Neural progenitor cell (in vitro differentiated cells): Measurements from ENCODE around the gene ZBED1. TPM values are rescaled to one million over a fixed set of nuclear protein-coding genes. Genes with fewer than 3 reads are reported as not detected.

Experiments used
- DNase-seq: peaks from one replicate; pipeline ENCODE4 v3.0.0-alpha.2; 2016; ENCODE audit warnings: low spot score
- H2AFZ ChIP-seq: fragments of 200-600 bp; sonication (generic); replicated peaks from 2 replicates; pipeline ENCODE4 v1.6.1; 2016; ENCODE audit warnings: antibody characterized with exemption
- H3F3A ChIP-seq: fragments of 200-600 bp; sonication (generic); 2 replicates; pipeline ENCODE4 v1.6.1; 2016; ENCODE audit warnings: antibody characterized with exemption, low read depth
- H3K27ac ChIP-seq: fragments of 200-600 bp; sonication (generic); 2 replicates; pipeline ENCODE4 v1.5.1; 2016; ENCODE audit warnings: mild to moderate bottlenecking
- H3K27me3 ChIP-seq: fragments of 200-600 bp; sonication (generic); 2 replicates; pipeline ENCODE4 v1.6.1; 2016; ENCODE audit warnings: mild to moderate bottlenecking, moderate library complexity
- H3K36me3 ChIP-seq: fragments of 200-600 bp; sonication (generic); 2 replicates; pipeline ENCODE4 v1.5.1; 2016
- H3K4me1 ChIP-seq: fragments of 200-600 bp; sonication (generic); 2 replicates; pipeline ENCODE4 v1.6.1; 2016; ENCODE audit warnings: mixed run types
- H3K4me2 ChIP-seq: fragments of 200-600 bp; sonication (generic); 2 replicates; pipeline ENCODE4 v1.6.1; 2016
- H3K4me3 ChIP-seq: fragments of 200-600 bp; sonication (generic); 2 replicates; pipeline ENCODE4 v1.5.1; 2016
- H3K79me2 ChIP-seq: fragments of 200-600 bp; sonication (generic); 2 replicates; pipeline ENCODE4 v1.6.1; 2016; ENCODE audit warnings: low read depth
- H3K9ac ChIP-seq: fragments of 200-600 bp; sonication (generic); 2 replicates; pipeline ENCODE4 v1.6.1; 2016
- H3K9me3 ChIP-seq: fragments of 200-600 bp; sonication (generic); 2 replicates; pipeline ENCODE4 v1.5.1; 2016; ENCODE audit warnings: low read depth
- H4K20me1 ChIP-seq: fragments of 200-600 bp; sonication (generic); 2 replicates; pipeline ENCODE4 v1.6.1; 2016; ENCODE audit warnings: low read depth
- H3K27ac Mint-ChIP-seq: 3 replicates; pipeline ENCODE4 v1.8.0; 2021; ENCODE audit warnings: mixed read lengths
- H3K27me3 Mint-ChIP-seq: 2 replicates; pipeline ENCODE4 v1.8.0; 2022; ENCODE audit warnings: low read depth, mild to moderate bottlenecking, inconsistent platforms, moderate library complexity, mixed read lengths; ENCODE audit not compliant: insufficient read depth
- H3K36me3 Mint-ChIP-seq: 3 replicates; pipeline ENCODE4 v1.8.0; 2021; ENCODE audit warnings: mixed read lengths
- H3K4me1 Mint-ChIP-seq: 3 replicates; pipeline ENCODE4 v1.8.0; 2021; ENCODE audit warnings: mixed read lengths
- H3K4me3 Mint-ChIP-seq: 3 replicates; pipeline ENCODE4 v1.8.0; 2021; ENCODE audit warnings: mild to moderate bottlenecking, moderate library complexity, mixed read lengths
- H3K9me3 Mint-ChIP-seq: 3 replicates; pipeline ENCODE4 v1.8.0; 2020; ENCODE audit warnings: mixed read lengths
- CTCF ChIP-seq: fragments of 200-600 bp; sonication (generic); IDR thresholded peaks from 2 replicates; pipeline ENCODE4 v1.5.1; 2017; ENCODE audit warnings: antibody characterized with exemption, mild to moderate bottlenecking
- EZH2 ChIP-seq: fragments of 200-600 bp; sonication (generic); IDR thresholded peaks from 2 replicates; pipeline ENCODE4 v1.6.1; 2017; ENCODE audit warnings: antibody characterized with exemption, mild to moderate bottlenecking, moderate library complexity
- EZH2phosphoT487 ChIP-seq: fragments of 200-600 bp; sonication (generic); IDR thresholded peaks from 2 replicates; pipeline ENCODE4 v1.6.1; 2017; ENCODE audit warnings: antibody characterized with exemption
- total RNA-seq: library from RNA; depleted of rRNA; stranded (reverse); fragments of >200 nt; gene quantifications from 2 replicates; pipeline ENCODE4 v1.2.3, GENCODE V29; 2015; ENCODE audit warnings: low replicate concordance

ZBED1 gene
- total RNA-seq, 1 donor from 2014 or later, result 36.9 TPM

GRCh38 chrX:2533424-2533823 is 32.6 kb upstream of the ZBED1 start:
- peaks cover 6% of the 10 kb centered on the region for H3K27me3 Mint-ChIP-seq
- no peak overlapping the region for H3K27ac Mint-ChIP-seq

GRCh38 chrX:2526390-2526789 is 25.6 kb upstream of the ZBED1 start:
- Mint-ChIP-seq H3K4me1 (peaks cover 3% of the 10 kb centered on the region), H3K4me3 (no peak overlapping the region), H3K36me3 (no peaks in the 10 kb centered on the region), H3K9me3 (no peaks in the 10 kb centered on the region), H3K27ac (peak overlapping the region; percentile 1), H3K27me3 (peaks cover 6% of the 10 kb centered on the region)
- H3K79me2 ChIP-seq, result no peaks in the 10 kb centered on the region
- no peaks in the 10 kb centered on the region for H4K20me1 ChIP-seq
- H3K4me3 ChIP-seq, result no peak overlapping the region
- no peaks in the 10 kb centered on the region for H3K27me3 ChIP-seq
- TF ChIP-seq CTCF, result no peak
- no peak for TF ChIP-seq EZH2phosphoT487
- TF ChIP-seq EZH2, result no peak
- H2AFZ ChIP-seq, result no peak overlapping the region
- no peaks in the 10 kb centered on the region for H3K9me3 ChIP-seq
- no peak overlapping the region for H3K27ac ChIP-seq
- H3K4me2 ChIP-seq, result no peak overlapping the region
- H3F3A ChIP-seq, result no peaks in the 10 kb centered on the region
- DNase-seq, result no peak
- H3K4me1 ChIP-seq, result no peaks in the 10 kb centered on the region
- no peak overlapping the region for H3K9ac ChIP-seq
- no peaks in the 10 kb centered on the region for H3K36me3 ChIP-seq

More at GRCh38 chrX:2533424-2533823, 32.6 kb upstream of the ZBED1 start:
- Histone ChIP-seq H3K9ac (no peak overlapping the region), H3K79me2 (no peaks in the 10 kb centered on the region), H3K36me3 (no peaks in the 10 kb centered on the region), H3K4me1 (peaks cover 16% of the 10 kb centered on the region), H3K27ac (no peak overlapping the region), H3K4me3 (no peak overlapping the region), H2AFZ (no peak overlapping the region), H3F3A (peaks cover 18% of the 10 kb centered on the region), H4K20me1 (no peaks in the 10 kb centered on the region), H3K9me3 (no peaks in the 10 kb centered on the region), H3K4me2 (no peak overlapping the region), H3K27me3 (no peaks in the 10 kb centered on the region)
- peaks cover 20% of the 10 kb centered on the region for H3K4me1 Mint-ChIP-seq
- H3K36me3 Mint-ChIP-seq, result no peaks in the 10 kb centered on the region
- DNase-seq, result no peak
- no peak overlapping the region for H3K4me3 Mint-ChIP-seq
- no peaks in the 10 kb centered on the region for H3K9me3 Mint-ChIP-seq
- TF ChIP-seq CTCF (no peak), EZH2 (no peak), EZH2phosphoT487 (no peak)

- H3K4me2 ChIP-seq, result no peak overlapping the region
- no peaks in the 10 kb centered on the region for H3K9me3 Mint-ChIP-seq
- H3K4me3 ChIP-seq, result no peak overlapping the region
- H3K36me3 ChIP-seq, result no peaks in the 10 kb centered on the region
- H3K27ac Mint-ChIP-seq, result no peak overlapping the region
- DNase-seq, result no peak
- H3K9ac ChIP-seq, result no peak overlapping the region
- H3K27me3 ChIP-seq, result no peaks in the 10 kb centered on the region
- no peak overlapping the region for H2AFZ ChIP-seq
- peaks cover 5% of the 10 kb centered on the region for H3K27me3 Mint-ChIP-seq
- TF ChIP-seq EZH2phosphoT487 (no peak), EZH2 (no peak), CTCF (no peak)
- H3K36me3 Mint-ChIP-seq, result no peaks in the 10 kb centered on the region
- no peaks in the 10 kb centered on the region for H4K20me1 ChIP-seq
- H3K4me1 ChIP-seq, result no peaks in the 10 kb centered on the region
- no peaks in the 10 kb centered on the region for H3K9me3 ChIP-seq
- peaks cover 4% of the 10 kb centered on the region for H3K4me1 Mint-ChIP-seq
- no peaks in the 10 kb centered on the region for H3F3A ChIP-seq
- H3K27ac ChIP-seq, result no peak overlapping the region
- no peak overlapping the region for H3K4me3 Mint-ChIP-seq
- H3K79me2 ChIP-seq, result no peaks in the 10 kb centered on the region
Observed at GRCh38 chrX:2523911-2524310, 23.1 kb upstream of the ZBED1 start.
